Measurements from ENCODE around the gene TMEM225B. TPM values are rescaled to one million over a fixed set of nuclear protein-coding genes. Genes with fewer than 3 reads are reported as not detected.
"Not testable (repeated sequence)": the region's sequence is repeated elsewhere in the genome, so short reads cannot be mapped to it uniquely, and the experiment has no call there.

Gene TMEM225B
- total RNA-seq, 1 donor from 2014 or later: not detected

DNA sequence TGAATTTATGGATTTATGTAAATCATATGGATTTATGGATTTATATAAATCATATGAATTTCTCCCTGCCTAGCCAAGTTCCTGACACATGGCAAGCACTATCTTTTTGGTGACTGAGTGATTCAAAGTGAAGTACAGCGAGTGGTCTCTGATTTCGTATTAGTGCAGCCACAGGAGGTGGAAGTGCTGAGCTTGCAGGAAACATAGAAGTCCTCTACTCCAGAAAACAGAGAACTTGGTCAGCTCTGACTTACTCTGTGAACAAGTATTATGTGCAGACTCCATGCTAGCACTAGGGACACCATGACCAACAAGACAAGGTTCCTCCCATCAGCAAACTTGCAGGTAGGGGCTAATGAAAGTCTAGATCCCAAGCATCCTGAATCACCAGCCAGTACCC is 53.2 kb downstream of the TMEM225B start:
- DNase-seq (ENCODE audit: low spot score in 2 of 2) (no peak), FAIRE-seq (no peak)

DNA sequence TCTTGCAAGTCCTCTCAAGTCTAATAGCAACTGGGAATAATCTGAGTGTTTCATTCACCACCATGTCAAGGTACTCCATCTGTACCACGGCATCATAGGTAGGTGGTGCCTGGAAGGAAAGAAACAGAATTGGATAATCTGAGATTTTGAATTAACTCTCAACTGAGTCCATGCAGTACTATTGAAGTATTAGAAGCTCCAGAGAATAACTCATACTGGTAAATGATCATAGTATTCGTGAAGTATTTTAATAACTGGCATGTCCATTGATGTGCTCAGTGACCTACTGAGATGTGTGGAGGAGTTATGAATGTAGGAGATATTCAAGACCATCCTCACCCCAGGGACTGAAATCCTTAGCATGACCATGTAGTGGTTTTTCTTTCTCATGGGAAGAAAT is 54.6 kb downstream of the TMEM225B start:
- FAIRE-seq (no peak), DNase-seq (ENCODE audit: low spot score in 2 of 2) (no peak)

- FAIRE-seq; DNase-seq (ENCODE audit: low spot score in 2 of 2): not testable (repeated sequence)
These were observed 55.2 kb downstream of the TMEM225B start for GRCh38 chr7:99653269-99653668.

GRCh38 chr7:99653754-99654153 is 55.7 kb downstream of the TMEM225B start:
- FAIRE-seq (no peak), DNase-seq (ENCODE audit: low spot score in 2 of 2) (no peak)

GRCh38 chr7:99654626-99655025 is 56.6 kb downstream of the TMEM225B start:
- not testable (repeated sequence) for FAIRE-seq; DNase-seq (ENCODE audit: low spot score in 2 of 2)

- not testable (repeated sequence) for DNase-seq (ENCODE audit: low spot score in 2 of 2); FAIRE-seq
These were observed 59.8 kb downstream of the TMEM225B start for GRCh38 chr7:99657879-99658278.

Other genes starting within 250 kb of the TMEM225B start
- 15.1 TPM for gene ARPC1B, start 223.5 kb upstream of the TMEM225B start, total RNA-seq
- 15.1 TPM for gene PDAP1, start 189.7 kb upstream of the TMEM225B start, total RNA-seq
- gene BUD31, start 189.3 kb upstream of the TMEM225B start, total RNA-seq: 68.5 TPM
- gene PTCD1, start 159.5 kb upstream of the TMEM225B start, total RNA-seq: 5.7 TPM
- 19.6 TPM for gene CPSF4, start 159.3 kb upstream of the TMEM225B start, total RNA-seq
- gene ATP5MF, start 132.1 kb upstream of the TMEM225B start, total RNA-seq: 350 TPM
- gene ZNF789, start 125.4 kb upstream of the TMEM225B start, total RNA-seq: 20.8 TPM
- 43.2 TPM for gene ZNF394, start 98.0 kb upstream of the TMEM225B start, total RNA-seq
- 20.4 TPM for gene ZKSCAN5, start 93.6 kb upstream of the TMEM225B start, total RNA-seq
- 19.6 TPM for gene FAM200A, start 46.2 kb upstream of the TMEM225B start, total RNA-seq
- gene ZNF655, start 39.6 kb upstream of the TMEM225B start, total RNA-seq: 59.9 TPM
- 12.2 TPM for gene ZSCAN25, start 18.7 kb downstream of the TMEM225B start, total RNA-seq
- gene CYP3A5, start 81.7 kb downstream of the TMEM225B start, total RNA-seq: 1.6 TPM
- not detected for gene CYP3A7, start 136.9 kb downstream of the TMEM225B start, total RNA-seq
- gene CYP3A4, start 185.9 kb downstream of the TMEM225B start, total RNA-seq: not detected
- gene CYP3A43, start 229.7 kb downstream of the TMEM225B start, total RNA-seq: not detected

Measured in frontal cortex (tissue), 4 donors.